ENCODE measurements around the gene PTPN7.

DNA sequence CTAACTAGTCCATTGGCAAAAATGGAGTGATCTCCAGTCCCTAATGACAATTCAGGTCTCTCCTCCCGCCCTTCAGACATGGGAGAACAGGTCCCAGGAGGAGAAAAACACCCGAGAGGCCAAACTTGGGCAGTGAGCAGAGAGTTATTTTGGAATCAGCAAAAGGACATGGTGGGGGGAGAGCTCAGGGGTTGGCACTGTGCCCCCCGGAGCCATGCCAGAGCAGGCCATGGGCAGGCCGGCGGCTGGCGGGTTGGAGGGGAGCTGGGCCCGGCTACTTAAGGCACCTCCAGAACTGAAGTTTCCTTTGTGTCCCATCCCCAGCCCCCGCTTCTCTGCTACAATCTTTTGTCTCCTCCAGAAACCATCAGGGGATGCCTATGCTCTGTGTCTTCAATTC, 40.3 kb upstream of the PTPN7 start:
- TF ChIP-seq SUZ12 (IDR thresholded peaks at IDR 0.05; ENCODE audit: extremely low read depth, insufficient read depth, insufficient read length) = no peak
- no peak for TF ChIP-seq YY1 (IDR thresholded peaks at IDR 0.05; ENCODE audit: insufficient read depth, insufficient read length)
- TF ChIP-seq ZNF274 (IDR thresholded peaks at IDR 0.05; ENCODE audit: low read depth, low read length) = no peak

Data from NT2/D1 (cell line).